NCI-H748 (cell line): ENCODE data around the gene IPO13.

Source experiments
- DNase-seq: peaks from one replicate; lab custom pipeline; 2025; ENCODE audit not compliant: unreplicated experiment; lab: John Stamatoyannopoulos, UW

The IPO13 gene

GRCh38 chr1:43930168-43930948 is 16.4 kb upstream of the IPO13 start:
- peak; percentile 48 for DNase-seq

DNA sequence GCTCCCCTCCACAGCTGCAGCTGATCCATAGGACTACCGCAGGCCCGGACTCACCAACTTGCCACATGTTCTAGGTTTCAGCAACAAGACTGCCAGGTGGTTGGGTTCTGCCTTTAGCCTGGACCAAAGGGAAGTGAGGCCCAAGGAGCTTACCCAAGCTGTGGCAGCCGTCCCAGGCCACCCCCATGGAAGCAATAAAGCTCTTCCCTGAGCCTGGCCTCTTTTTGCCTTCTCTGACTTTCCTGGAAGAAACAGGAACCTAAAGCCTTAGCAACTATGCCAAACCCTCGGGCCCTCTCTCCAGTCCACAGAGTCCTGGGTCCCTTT is 15.8 kb upstream of the IPO13 start:
- no peak for DNase-seq

DNA sequence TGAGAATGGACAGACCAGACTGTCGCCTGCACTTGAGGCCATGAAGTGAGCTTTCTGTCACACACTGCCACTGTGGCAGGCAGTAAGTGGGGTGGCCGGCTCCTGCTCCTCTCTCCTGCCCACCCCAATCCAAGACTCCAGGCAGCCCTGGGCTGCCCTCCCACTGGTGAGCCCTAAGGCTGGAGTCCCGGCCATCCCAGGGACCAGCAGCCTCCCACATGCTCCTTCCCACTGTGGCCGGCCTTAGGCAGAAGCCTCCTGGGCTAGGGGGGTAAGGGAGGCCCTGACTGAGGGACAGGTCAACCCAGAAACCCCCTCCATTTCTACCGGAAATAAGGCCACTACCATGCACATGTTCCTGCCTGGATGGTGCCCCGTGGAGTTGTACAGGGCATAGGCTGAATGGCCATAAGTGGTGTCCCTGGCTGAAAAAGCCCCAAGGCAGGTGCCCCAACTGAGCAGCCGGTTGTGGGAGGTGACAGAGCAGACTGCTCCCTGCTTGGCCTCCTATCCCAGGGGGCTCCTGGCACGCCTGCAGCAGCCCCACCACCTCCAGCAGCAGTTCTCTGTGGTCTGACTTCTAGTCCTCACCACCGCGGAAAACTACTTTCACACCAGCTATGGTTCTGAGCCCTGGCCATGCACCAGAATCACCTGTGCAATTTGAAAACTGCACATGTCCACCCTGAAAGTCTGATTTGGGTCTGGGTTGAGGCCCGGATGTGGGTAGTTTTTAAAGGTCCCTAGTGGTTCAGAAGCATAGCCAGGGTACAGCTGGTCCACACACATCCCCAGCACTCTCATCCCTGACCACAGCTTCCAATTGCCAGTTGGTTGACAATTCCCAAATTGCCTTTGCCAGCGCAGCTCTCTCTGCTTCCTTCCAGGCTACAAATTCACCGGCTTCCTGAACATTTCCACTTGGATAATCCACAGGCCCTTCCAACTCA is 14.8 kb upstream of the IPO13 start:
- no peak for DNase-seq

DNA sequence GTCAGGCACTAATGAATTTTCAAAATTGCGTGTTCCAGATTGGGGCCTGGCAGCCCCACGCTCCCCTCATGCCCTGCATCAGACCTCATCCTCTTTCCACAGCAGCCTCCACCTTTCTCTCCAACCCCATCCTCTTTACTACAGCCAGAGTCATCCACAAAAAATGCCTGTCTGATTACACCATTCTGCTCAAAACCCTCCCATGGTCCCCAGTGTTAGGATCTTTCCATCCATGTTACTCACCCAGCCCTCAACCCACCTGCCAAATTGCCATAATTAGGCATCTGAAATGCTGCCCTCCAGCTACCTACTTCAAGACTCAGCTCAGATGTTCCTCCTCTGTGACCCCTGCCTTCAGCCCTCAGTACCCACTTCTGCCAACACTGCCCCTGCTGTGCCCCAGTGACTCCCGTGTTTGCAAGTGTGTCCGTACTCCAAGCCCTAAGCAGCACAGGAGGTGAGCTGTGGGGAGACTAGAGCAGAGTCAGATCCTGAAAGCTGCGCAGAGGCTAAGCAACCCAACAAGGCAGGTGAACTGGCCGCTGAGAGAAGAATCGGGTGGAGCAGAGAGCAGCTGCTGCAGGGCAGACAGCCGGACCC is 13.9 kb upstream of the IPO13 start:
- DNase-seq: peak; percentile 80

DNA sequence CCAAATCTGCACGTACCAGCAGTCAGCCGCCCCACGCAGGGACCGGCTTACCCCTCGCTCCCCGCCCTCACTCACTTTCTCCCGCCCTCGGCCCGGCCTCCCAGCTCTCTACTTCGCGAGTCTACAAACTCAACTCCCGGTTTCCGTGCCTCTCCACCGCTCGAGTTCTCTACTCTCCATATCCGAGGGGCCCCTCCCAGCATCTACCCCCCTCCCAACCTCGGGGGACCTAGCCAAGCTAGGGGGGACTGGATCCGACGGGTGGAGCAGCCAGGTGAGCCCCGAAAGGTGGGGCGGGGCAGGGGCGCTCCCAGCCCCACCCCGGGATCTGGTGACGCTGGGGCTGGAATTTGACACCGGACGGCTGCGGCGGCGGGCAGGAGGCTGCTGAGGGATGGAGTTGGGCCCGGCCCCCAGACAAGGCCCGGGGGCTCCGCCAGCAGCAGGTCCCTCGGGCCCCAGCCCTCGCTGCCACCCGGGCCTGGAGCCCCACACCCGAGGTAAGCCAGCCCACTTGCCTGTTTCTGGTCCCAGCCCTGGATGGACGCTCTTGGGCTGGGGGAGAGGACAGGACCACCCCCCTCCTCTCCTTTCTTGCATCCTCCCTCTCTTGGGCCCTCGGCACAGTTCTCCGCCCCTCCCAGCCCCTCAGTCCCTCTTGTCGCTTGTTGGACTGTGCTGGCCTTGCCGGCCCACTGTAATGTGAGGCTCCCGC is 13.2 kb upstream of the IPO13 start, which contains the start of gene ARTN:
Gene ARTN, plus strand, starts transcription at position 416 of the 715 bp plus-strand sequence. CDS start 1,856 bp downstream, outside the sequence.
- peak; percentile 82 for DNase-seq

DNA sequence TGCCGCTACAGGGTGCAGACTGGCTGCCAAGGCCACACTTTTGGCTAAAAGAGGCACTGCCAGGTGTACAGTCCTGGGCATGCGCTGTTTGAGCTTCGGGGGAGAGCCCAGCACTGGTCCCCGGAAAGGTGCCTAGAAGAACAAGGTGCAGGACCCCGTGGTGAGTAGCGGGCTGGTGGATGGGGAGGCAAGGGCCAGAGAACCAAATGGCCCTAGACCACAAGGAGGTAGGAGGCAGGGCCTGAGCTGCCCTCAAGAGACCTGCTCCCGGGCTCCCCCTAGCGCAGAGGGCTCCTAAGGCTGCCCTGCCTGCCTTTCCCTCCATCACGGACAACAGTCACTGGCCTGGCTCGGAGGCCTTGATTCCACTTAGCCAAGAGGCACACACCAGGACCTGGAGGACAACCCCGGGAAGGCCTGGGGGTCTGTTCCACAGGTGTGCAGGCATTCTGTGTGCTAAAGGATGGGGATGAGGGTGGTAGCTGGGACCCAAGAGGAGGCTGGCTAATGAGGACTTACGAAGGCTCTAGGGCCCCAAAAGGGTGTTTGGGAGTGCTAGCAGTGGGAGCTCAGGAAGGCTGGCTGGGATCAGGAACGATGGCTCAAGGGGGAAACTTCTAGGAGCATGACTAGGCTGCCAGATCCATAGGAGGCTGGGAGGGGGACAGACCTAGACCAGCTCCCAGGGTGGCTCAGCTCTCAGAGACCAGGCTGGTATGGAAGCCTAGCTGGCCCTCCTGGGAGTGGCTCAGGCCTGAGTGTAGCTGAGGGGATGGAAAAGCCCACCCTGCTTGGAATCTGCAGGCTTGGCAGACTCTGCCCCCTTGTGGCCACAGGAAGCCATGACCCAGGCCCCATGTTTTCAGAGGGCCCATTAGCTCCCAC is 12.4 kb upstream of the IPO13 start:
- peak; percentile 91 for DNase-seq

GRCh38 chr1:43934986-43935324 is 11.8 kb upstream of the IPO13 start:
- DNase-seq: no peak

- peak; percentile 63 for DNase-seq
Observed at GRCh38 chr1:43935711-43936427, 10.9 kb upstream of the IPO13 start.

DNA sequence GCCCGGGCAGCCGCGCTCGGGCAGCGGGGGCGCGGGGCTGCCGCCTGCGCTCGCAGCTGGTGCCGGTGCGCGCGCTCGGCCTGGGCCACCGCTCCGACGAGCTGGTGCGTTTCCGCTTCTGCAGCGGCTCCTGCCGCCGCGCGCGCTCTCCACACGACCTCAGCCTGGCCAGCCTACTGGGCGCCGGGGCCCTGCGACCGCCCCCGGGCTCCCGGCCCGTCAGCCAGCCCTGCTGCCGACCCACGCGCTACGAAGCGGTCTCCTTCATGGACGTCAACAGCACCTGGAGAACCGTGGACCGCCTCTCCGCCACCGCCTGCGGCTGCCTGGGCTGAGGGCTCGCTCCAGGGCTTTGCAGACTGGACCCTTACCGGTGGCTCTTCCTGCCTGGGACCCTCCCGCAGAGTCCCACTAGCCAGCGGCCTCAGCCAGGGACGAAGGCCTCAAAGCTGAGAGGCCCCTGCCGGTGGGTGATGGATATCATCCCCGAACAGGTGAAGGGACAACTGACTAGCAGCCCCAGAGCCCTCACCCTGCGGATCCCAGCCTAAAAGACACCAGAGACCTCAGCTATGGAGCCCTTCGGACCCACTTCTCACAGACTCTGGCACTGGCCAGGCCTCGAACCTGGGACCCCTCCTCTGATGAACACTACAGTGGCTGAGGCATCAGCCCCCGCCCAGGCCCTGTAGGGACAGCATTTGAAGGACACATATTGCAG is 10.2 kb upstream of the IPO13 start:
- peak; percentile 80 for DNase-seq

DNA sequence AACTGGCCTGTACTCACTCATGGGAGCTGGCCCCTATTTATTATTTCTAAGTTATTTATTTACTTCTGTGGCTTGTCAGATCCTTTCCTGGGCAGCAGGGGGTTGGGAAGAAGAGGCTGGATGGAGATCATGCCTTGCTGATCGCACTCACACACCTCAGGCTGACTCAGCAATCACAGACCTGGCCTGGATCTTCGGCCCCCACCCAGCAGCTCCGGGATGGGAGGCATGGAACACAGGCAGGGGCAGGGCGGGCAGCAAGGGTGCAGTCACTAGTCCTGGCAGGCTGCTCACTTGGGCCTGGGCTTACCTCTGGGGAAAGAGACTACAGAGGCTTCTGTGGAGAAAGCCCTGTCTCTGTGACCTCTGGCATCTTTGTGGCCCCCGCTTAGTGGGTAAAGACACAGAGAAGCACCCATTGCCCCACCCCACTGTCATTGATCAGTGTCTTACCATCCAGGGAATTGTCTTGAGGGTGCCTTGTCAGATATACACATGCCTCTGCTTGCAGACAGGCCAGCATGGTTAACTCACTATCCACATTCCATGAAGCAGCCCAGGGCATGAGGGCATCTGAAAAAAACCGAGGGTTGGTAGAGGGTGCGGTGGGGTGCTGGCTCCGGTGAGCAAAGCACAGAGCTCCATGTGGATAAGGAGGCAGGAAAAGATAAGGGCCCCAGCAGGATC is 9.4 kb upstream of the IPO13 start:
- DNase-seq: no peak

- no peak for DNase-seq
Observed at GRCh38 chr1:43938383-43938782, 8.4 kb upstream of the IPO13 start.

DNA sequence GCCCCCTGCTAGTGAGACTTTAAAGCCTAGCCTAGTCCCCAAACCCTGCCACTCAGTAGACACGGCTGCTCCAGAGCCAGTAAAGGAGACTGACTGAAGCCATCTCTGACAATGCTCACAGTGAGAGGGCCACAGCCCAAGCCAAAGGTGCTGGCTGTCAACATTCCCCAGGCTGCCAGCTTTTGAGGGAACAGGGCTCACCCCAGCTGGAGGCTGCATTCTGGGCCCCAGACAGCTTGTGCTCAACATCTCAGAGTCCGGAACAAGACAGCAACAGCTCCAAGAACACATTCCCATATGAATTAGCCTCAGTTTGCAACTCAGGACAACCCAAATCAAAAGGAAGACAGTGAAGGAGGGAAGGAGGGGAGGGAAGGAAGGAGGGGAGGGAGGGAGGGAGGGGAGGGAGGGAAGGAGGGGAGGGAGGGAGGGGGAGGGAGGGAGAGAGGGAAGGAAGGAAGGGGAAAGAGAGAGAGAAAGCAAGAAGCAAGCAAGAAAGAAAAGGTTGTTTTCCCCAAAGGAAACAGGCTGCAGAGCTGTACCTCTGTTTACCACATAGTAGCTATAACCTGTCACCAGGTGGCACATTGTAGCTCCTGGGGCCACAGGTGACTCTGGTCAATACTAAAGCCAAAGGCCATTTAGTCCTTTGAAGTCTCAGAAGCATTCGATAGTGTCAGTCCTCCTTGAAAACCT is 7.7 kb upstream of the IPO13 start:
- no peak for DNase-seq

DNA sequence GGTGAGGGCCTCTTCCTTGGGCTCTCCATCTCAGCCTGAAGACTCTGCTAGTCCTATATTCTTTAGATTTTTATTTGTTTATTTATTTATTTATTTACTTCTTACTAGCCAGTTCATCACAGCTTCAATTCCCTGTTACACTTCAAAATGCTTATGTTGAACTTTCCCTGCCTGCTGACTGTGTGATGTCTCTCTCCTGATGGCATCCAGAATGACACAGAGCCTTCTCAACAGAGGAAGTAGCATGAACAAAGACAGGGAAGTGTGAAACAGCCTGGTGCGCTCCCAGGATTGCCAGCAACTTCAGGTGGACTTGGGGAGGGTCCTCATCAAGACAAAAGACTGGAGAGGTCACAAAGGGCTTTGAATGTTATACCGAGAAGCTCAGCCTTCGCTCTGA is 4.3 kb upstream of the IPO13 start:
- no peak for DNase-seq

- DNase-seq: no peak
Observed at GRCh38 chr1:43944860-43945259, 1.9 kb upstream of the IPO13 start.

- DNase-seq: no peak
Observed at GRCh38 chr1:43945674-43946235, 995 bp upstream of the IPO13 start.

GRCh38 chr1:43947061-43947873 is 517 bp downstream of the IPO13 start:
- DNase-seq: peak; percentile 62
